SK-N-SH (cell line): ENCODE results near the gene ANO2. TPM values are rescaled to one million over a fixed set of nuclear protein-coding genes. Genes with fewer than 3 reads are reported as not detected.

Source experiments
- CTCF ChIA-PET: fragments of 300-600, 350-600 bp; formaldehyde crosslinking; extraction: SDS; loops from one replicate; lab custom pipeline; 2021; lab: Yijun Ruan, JAX
- POLR2A ChIA-PET: fragments of 350-600 bp; sonication (Branson Sonifier 250); formaldehyde crosslinking; extraction: SDS; loops from one replicate; lab custom pipeline; 2020; ENCODE audit warnings: antibody characterized with exemption, inconsistent platforms; lab: Yijun Ruan, JAX
- DNase-seq: peaks from one replicate; pipeline ENCODE4 v3.0.0; 2012
- H2AFZ ChIP-seq: fragments of 200-600 bp; sonication (generic); 2 replicates; pipeline ENCODE4 v1.8.1; 2016; ENCODE audit warnings: antibody characterized with exemption, mild to moderate bottlenecking, low read depth
- H3F3A ChIP-seq: fragments of 200-600 bp; sonication (generic); replicated peaks from 2 replicates; pipeline ENCODE3; 2016; ENCODE audit warnings: antibody characterized with exemption, mild to moderate bottlenecking; ENCODE audit not compliant: insufficient read depth
- H3K27ac ChIP-seq, 2 experiments: fragments of 200-500 bp in 1 of 2; fragments of 200-600 bp in 1 of 2; sonication (Bioruptor generic) in 1 of 2; sonication (generic), shearing (Covaris generic) in 1 of 2; 2 replicates each; pipeline versions ENCODE4 v1.5.1 to v1.6.1; 2014 to 2016; ENCODE audit warnings: low read depth in 2 of 2, inconsistent platforms in 1 of 2, low read length in 1 of 2, mild to moderate bottlenecking in 1 of 2, mixed read lengths in 1 of 2
- H3K27me3 ChIP-seq: fragments of 200-600 bp; sonication (generic), shearing (Covaris generic); 2 replicates; pipeline ENCODE4 v1.6.1; 2016; ENCODE audit warnings: mixed run types; ENCODE audit not compliant: insufficient read depth
- H3K36me3 ChIP-seq, 2 experiments: fragments of 200-500 bp in 1 of 2; fragments of 200-600 bp in 1 of 2; sonication (Bioruptor generic) in 1 of 2; sonication (generic) in 1 of 2; replicated peaks in 1 of 2; 2 replicates each; pipeline versions ENCODE3 to v1.5.1; 2014 to 2016; ENCODE audit warnings: low read length in 1 of 2, mild to moderate bottlenecking in 1 of 2; ENCODE audit not compliant: insufficient read depth in 2 of 2, control insufficient read depth in 1 of 2
- H3K4me1 ChIP-seq, 2 experiments: fragments of 200-500 bp in 1 of 2; fragments of 200-600 bp in 1 of 2; sonication (Bioruptor generic) in 1 of 2; sonication (generic), shearing (Covaris generic) in 1 of 2; 2 replicates each; pipeline versions ENCODE4 v1.5.1 to v1.6.1; 2014 to 2016; ENCODE audit warnings: low read depth in 1 of 2, low read length in 1 of 2, mixed run types in 1 of 2; ENCODE audit not compliant: insufficient read depth in 2 of 2, control insufficient read depth in 1 of 2
- H3K4me2 ChIP-seq: fragments of 200-600 bp; sonication (generic), shearing (Covaris generic); 2 replicates; pipeline ENCODE4 v1.6.1; 2017; ENCODE audit warnings: mixed run types
- H3K4me3 ChIP-seq, 2 experiments: fragments of 200-500 bp in 1 of 2; fragments of 200-600 bp in 1 of 2; sonication (Bioruptor generic) in 1 of 2; sonication (generic), shearing (Covaris generic) in 1 of 2; 2 replicates each; pipeline versions ENCODE4 v1.5.1 to v1.8.1; 2014 to 2016; ENCODE audit warnings: low read depth in 2 of 2, inconsistent platforms in 1 of 2, low read length in 1 of 2, mild to moderate bottlenecking in 1 of 2, mixed read lengths in 1 of 2, moderate library complexity in 1 of 2
- H3K79me2 ChIP-seq: fragments of 200-600 bp; sonication (generic); 2 replicates; pipeline ENCODE4 v1.8.1; 2017; ENCODE audit warnings: mild to moderate bottlenecking; ENCODE audit not compliant: insufficient read depth
- H3K9ac ChIP-seq: fragments of 200-600 bp; sonication (generic); 2 replicates; pipeline ENCODE4 v1.6.1; 2017; ENCODE audit warnings: mixed run types
- H3K9me2 ChIP-seq: fragments of 200-600 bp; sonication (generic); 2 replicates; pipeline ENCODE4 v1.6.1; 2017; ENCODE audit warnings: mixed run types
- H3K9me3 ChIP-seq: fragments of 200-600 bp; sonication (generic); 2 replicates; pipeline ENCODE4 v1.6.1; 2017; ENCODE audit warnings: mixed run types, mild to moderate bottlenecking, moderate library complexity
- H4K20me1 ChIP-seq: fragments of 200-600 bp; sonication (generic); 2 replicates; pipeline ENCODE4 v1.6.1; 2017; ENCODE audit warnings: mild to moderate bottlenecking, mixed run types; ENCODE audit not compliant: insufficient read depth
- ELF1 ChIP-seq: IDR thresholded peaks from 2 replicates; pipeline ENCODE4 v1.4.0; 2012
- EP300 ChIP-seq, 2 experiments: IDR thresholded peaks; 2 replicates each; pipeline versions ENCODE4 v1.4.0 to v1.6.1; 2012; ENCODE audit warnings: borderline replicate concordance in 1 of 2, low read depth in 1 of 2, low read length in 1 of 2
- EZH2phosphoT487 ChIP-seq: fragments of 200-600 bp; sonication (generic); IDR thresholded peaks from 2 replicates; pipeline ENCODE4 v1.6.1; 2017; ENCODE audit warnings: low read depth, mixed run types, mild to moderate bottlenecking, antibody characterized with exemption, moderate library complexity, borderline replicate concordance
- GABPA ChIP-seq: IDR thresholded peaks from 2 replicates; pipeline ENCODE4 v1.4.0; 2012; ENCODE audit warnings: low read depth, mild to moderate bottlenecking
- IRF3 ChIP-seq: fragments of 150-350 bp; IDR thresholded peaks from 2 replicates; pipeline ENCODE4 v1.6.1; 2016; ENCODE audit warnings: mild to moderate bottlenecking, low read depth, low read length
- MAX ChIP-seq: IDR thresholded peaks from 2 replicates; pipeline ENCODE4 v1.4.0; 2012; ENCODE audit warnings: low read depth
- MEF2A ChIP-seq: IDR thresholded peaks from 2 replicates; pipeline ENCODE4 v1.4.0; 2012; ENCODE audit warnings: low read depth, borderline replicate concordance
- MXI1 ChIP-seq: IDR thresholded peaks from 2 replicates; pipeline ENCODE4 v1.6.1; 2012; ENCODE audit warnings: mild to moderate bottlenecking, low read depth, low read length, improper control_type of control experiment
- NFIC ChIP-seq: IDR thresholded peaks from 2 replicates; pipeline ENCODE4 v1.4.0; 2012; ENCODE audit warnings: borderline replicate concordance
- PBX3 ChIP-seq: IDR thresholded peaks from 2 replicates; pipeline ENCODE4; 2012
- POLR2AphosphoS5 ChIP-seq: IDR thresholded peaks from 2 replicates; pipeline ENCODE4 v1.6.1; 2012; ENCODE audit warnings: low read depth, low read length
- RFX5 ChIP-seq: IDR thresholded peaks from 2 replicates; pipeline ENCODE4 v1.6.1; 2012; ENCODE audit warnings: mild to moderate bottlenecking, improper control_type of control experiment, low read length
- RXRA ChIP-seq: IDR thresholded peaks from 2 replicates; pipeline ENCODE4 v1.4.0; 2012; ENCODE audit warnings: low read depth, mild to moderate bottlenecking, borderline replicate concordance
- SIN3A ChIP-seq: IDR thresholded peaks from 2 replicates; pipeline ENCODE4 v1.6.1; 2012; ENCODE audit warnings: low read depth, mild to moderate bottlenecking, low read length, moderate library complexity, borderline replicate concordance
- SMC3 ChIP-seq: IDR thresholded peaks from 2 replicates; pipeline ENCODE4 v1.6.1; 2012; ENCODE audit warnings: low read depth, low read length, improper control_type of control experiment
- USF2 ChIP-seq: fragments of 150-350 bp; IDR thresholded peaks from 2 replicates; pipeline ENCODE4 v1.6.1; 2017; ENCODE audit warnings: antibody characterized with exemption, low read length, low read depth, borderline replicate concordance
- ZBTB33 ChIP-seq: IDR thresholded peaks from 2 replicates; pipeline ENCODE4 v1.4.0; 2012; ENCODE audit warnings: low read depth, borderline replicate concordance
- WGBS: methylation state at CpG from one replicate; pipeline ENCODE4 v1.1.6; 2017; ENCODE audit warnings: low lambda C conversion rate; 5-methylcytosine and 5-hydroxymethylcytosine counted together
- polyA plus RNA-seq, 3 experiments: library from polyadenylated mRNA; depleted of rRNA; stranded (reverse); fragments of >200 nt; gene quantifications; 2 replicates each; pipeline ENCODE4 v1.2.3, GENCODE V29; 2012

The ANO2 gene
- polyA plus RNA-seq, 1 of the 3 experiments (the other 2 are of a cell fraction) = not detected

GRCh38 chr12:5516371-5517241 lies 428.5 kb downstream of the ANO2 start:
- H3K79me2 ChIP-seq = no peaks in the 10 kb centered on the region
- no peaks in the 10 kb centered on the region for H3K9me3 ChIP-seq
- POLR2A ChIA-PET = no interaction called here
- no peak overlapping the region for H3K9ac ChIP-seq
- H3K4me3 ChIP-seq = no peak overlapping the region
- H4K20me1 ChIP-seq = no peaks in the 10 kb centered on the region
- no peaks in the 10 kb centered on the region for H3K4me1 ChIP-seq
- TF ChIP-seq RFX5 (no peak), MXI1 (no peak), ZBTB33 (no peak), POLR2AphosphoS5 (no peak), RXRA (no peak), GABPA (no peak), MAX (no peak), IRF3 (no peak), EZH2phosphoT487 (no peak), EP300 (IDR thresholded peaks at IDR 0.05; ENCODE audit: borderline replicate concordance in 1 of 2, low read depth in 1 of 2, low read length in 1 of 2) (no peak), SMC3 (no peak), ELF1 (no peak), PBX3 (no peak), USF2 (no peak), NFIC (no peak), MEF2A (no peak), SIN3A (no peak)
- no peak overlapping the region for H2AFZ ChIP-seq
- H3F3A ChIP-seq = no peaks in the 10 kb centered on the region
- H3K27me3 ChIP-seq = peaks cover 77% of the 10 kb centered on the region; the same call in 1 of the 2 replicates
- H3K9me2 ChIP-seq = no peaks in the 10 kb centered on the region
- no peaks in the 10 kb centered on the region for H3K36me3 ChIP-seq
- CTCF ChIA-PET = interaction anchor here (0.7 to 1.2 kb wide), 2 partner anchors 15 to 356 kb away, joined by 3 read pairs; no protein-coding TSS in a partner anchor
- no peak for DNase-seq
- no peak overlapping the region for H3K4me2 ChIP-seq
- 0% methylated on average over 8 of the region's 8 CpGs for WGBS
- no peak overlapping the region for H3K27ac ChIP-seq
